Left lung (tissue), 10 donors: ENCODE results near the gene PHOSPHO1. TPM values are rescaled to one million over a fixed set of nuclear protein-coding genes. Genes with fewer than 3 reads are reported as not detected.

Experiments
- ATAC-seq: fragments of 200-7000 bp; cut with Tn5 transposase; one replicate; pipeline ENCODE4 v1.9.1; 2020; ENCODE audit warnings: moderate library complexity
- DNase-seq, 4 donors: peaks; one replicate each; pipeline ENCODE4 v3.0.0-alpha.2; 2013 to 2020
- H3K27ac ChIP-seq, 2 donors: fragments of 200-600 bp; sonication (generic) in 1 of 2; one replicate each; pipeline versions ENCODE4 v1.5.0 to v1.8.0; 2020 to 2021
- H3K27me3 ChIP-seq, 2 donors: fragments of 200-600 bp; sonication (generic) in 1 of 2; one replicate each; pipeline versions ENCODE4 v1.5.0 to v1.8.0; 2020 to 2021
- H3K36me3 ChIP-seq, 2 donors: fragments of 200-600 bp; sonication (generic) in 1 of 2; one replicate each; pipeline versions ENCODE4 v1.5.0 to v1.8.0; 2020 to 2021
- H3K4me1 ChIP-seq, 2 donors: fragments of 200-600 bp; one replicate each; pipeline ENCODE4 v1.8.0; 2021
- H3K4me3 ChIP-seq, 2 donors: fragments of 200-600 bp; sonication (generic) in 1 of 2; one replicate each; pipeline versions ENCODE4 v1.5.0 to v1.8.0; 2020 to 2021; ENCODE audit warnings: mild to moderate bottlenecking in 1 of 2
- H3K9me3 ChIP-seq, 2 donors: fragments of 200-600 bp; sonication (generic) in 1 of 2; one replicate each; pipeline versions ENCODE4 v1.5.0 to v1.8.0; 2020 to 2021
- intact Hi-C, 2 donors: fragments of 100-400 bp; cut with DNase I; formaldehyde crosslinking; loops; one replicate each; pipeline versions ENCODE4 v1.11.2 to v1.14.2; 2022
- polyA plus RNA-seq, 6 donors: library from polyadenylated mRNA; unstranded; fragments of 120-200 nt; gene quantifications; one replicate each; pipeline ENCODE4 v1.2.1, GENCODE V29; 2013; ENCODE audit not compliant: insufficient read length in 6 of 6
- total RNA-seq, 2 donors: library from RNA; stranded (reverse); fragmentation: NEBNext Ultra II Directional; extraction: Animal tissue kit (Norgen Biotek cat#: 25700); gene quantifications; one replicate each; pipeline ENCODE4 v1.2.1, GENCODE V29; 2021
- TF ChIP-seq, protein P1 (sequence below), 2 donors: fragments of 200-600 bp; sonication (generic) in 1 of 2; IDR thresholded peaks; one replicate each; pipeline versions ENCODE4 v1.5.0 to v1.8.0; 2021; ENCODE audit warnings: antibody characterized with exemption in 2 of 2
- donor health status: DM: no; HTN: yes; CAD: no.
- donor health status: DM: no; HTN: no; CAD: no.

The PHOSPHO1 gene
- total and polyA plus RNA-seq, 8 donors: 1.0 to 8.5 (median 2.6) TPM

DNA sequence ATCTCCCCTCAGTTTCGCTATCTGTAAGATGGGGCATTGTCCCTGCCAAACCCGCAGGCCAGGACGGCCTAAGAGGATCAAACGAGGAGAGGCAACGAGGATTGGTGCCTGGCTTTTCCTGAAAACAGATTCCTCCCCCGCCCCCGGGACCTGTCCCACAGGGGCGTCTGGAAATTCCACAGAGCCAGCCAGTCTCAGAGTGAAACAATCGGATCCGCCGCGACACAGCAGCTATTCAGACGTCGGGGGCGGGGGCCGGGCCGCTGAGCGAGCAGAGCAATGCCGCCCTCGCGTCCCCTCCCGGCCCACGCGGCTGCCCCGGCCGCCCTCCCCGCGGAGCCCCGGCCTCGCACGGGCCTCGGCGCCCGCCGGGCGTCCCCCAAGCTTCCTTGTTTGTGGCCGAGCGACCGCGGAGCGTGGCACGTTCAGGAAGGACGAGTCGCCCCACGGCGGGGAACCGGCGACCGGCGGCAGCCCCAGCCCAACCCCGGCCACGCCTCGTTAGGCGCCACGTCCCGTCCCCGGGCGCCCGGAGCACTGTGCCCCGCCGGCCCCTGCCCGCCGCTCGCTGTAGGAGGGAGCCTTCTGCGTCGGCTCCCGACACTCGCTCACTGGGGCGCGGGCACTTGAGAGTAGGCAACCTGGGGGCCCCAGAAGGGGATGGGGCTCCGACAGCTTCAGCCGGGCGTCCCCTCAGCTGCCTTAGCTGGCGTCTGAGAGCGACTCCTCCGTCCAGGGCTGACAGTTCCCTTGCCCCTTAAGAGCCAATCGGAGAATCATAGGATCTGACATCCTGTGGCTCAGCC lies 29.6 kb upstream of the PHOSPHO1 start:
- H3K9me3 ChIP-seq: no peaks in the 10 kb centered on the region
- intact Hi-C loops: no loop called here
- no peaks in the 10 kb centered on the region for H3K27me3 ChIP-seq
- ATAC-seq (peak; percentile 90), DNase-seq (peak; percentile 14 to 95 (median 56))
- TF ChIP-seq, protein P1, sequence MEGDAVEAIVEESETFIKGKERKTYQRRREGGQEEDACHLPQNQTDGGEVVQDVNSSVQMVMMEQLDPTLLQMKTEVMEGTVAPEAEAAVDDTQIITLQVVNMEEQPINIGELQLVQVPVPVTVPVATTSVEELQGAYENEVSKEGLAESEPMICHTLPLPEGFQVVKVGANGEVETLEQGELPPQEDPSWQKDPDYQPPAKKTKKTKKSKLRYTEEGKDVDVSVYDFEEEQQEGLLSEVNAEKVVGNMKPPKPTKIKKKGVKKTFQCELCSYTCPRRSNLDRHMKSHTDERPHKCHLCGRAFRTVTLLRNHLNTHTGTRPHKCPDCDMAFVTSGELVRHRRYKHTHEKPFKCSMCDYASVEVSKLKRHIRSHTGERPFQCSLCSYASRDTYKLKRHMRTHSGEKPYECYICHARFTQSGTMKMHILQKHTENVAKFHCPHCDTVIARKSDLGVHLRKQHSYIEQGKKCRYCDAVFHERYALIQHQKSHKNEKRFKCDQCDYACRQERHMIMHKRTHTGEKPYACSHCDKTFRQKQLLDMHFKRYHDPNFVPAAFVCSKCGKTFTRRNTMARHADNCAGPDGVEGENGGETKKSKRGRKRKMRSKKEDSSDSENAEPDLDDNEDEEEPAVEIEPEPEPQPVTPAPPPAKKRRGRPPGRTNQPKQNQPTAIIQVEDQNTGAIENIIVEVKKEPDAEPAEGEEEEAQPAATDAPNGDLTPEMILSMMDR (IDR thresholded peaks at IDR 0.05): no peak
- H3K4me1 ChIP-seq: peaks cover 0 to 17% of the 10 kb centered on the region in 2 donors
- H3K36me3 ChIP-seq: no peaks in the 10 kb centered on the region
- peak overlapping the region; percentile 31 to 53 for H3K4me3 ChIP-seq
- H3K27ac ChIP-seq: peak overlapping the region; percentile 83 to 94

DNA sequence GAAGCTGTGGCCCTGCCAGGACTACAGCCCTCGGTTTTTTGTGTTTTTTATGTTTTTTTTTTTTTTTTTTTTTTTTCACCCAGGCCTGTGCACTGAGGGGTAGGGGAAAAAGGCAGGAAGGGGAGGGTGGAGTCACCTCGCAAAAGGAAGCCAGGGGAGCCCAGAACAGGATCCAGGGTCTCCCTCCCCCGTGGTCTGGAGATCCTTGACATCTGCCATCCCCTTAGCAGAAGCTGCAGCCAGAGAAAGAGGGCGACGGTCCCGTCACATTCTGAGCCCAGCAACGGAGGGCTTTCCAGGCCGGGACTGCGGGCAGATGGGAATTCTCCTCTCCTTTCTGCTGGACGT lies 29.1 kb upstream of the PHOSPHO1 start:
- intact Hi-C loops: no loop called here
- no peaks in the 10 kb centered on the region for H3K27me3 ChIP-seq
- TF ChIP-seq, protein P1 (IDR thresholded peaks at IDR 0.05): no peak
- no peak for ATAC-seq
- H3K4me3 ChIP-seq: peak overlapping the region; percentile 31 to 53
- H3K36me3 ChIP-seq: no peaks in the 10 kb centered on the region
- H3K9me3 ChIP-seq: no peaks in the 10 kb centered on the region
- no peak for DNase-seq
- peaks cover 0 to 21% of the 10 kb centered on the region in 2 donors for H3K4me1 ChIP-seq
- peak overlapping the region; percentile 83 to 94 for H3K27ac ChIP-seq

DNA sequence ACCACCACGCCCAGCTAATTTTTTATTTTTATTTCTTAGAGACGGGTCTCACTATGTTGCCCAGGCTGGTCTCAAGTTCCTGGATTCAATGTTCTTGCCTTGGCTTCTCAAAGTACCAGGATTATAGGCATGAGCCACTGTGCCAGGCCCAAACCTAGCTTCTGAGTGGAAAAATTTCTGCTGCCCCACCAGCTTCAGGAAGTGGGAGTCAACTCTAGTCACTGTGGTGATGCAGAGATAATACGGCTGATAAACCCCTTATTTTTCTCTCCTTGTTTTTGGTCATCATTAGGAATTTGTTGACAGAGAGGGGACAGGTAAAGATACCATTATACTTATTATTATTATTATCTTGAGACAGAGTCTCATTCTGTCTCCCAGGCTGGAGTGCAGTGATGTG lies 27.8 kb upstream of the PHOSPHO1 start:
- H3K9me3 ChIP-seq: no peaks in the 10 kb centered on the region
- no peaks in the 10 kb centered on the region for H3K27me3 ChIP-seq
- no peak overlapping the region for H3K4me3 ChIP-seq
- peaks cover 0 to 21% of the 10 kb centered on the region in 2 donors for H3K4me1 ChIP-seq
- H3K36me3 ChIP-seq: no peaks in the 10 kb centered on the region
- intact Hi-C loops: no loop called here
- ATAC-seq: no peak
- no peak overlapping the region for H3K27ac ChIP-seq
- TF ChIP-seq, protein P1 (IDR thresholded peaks at IDR 0.05): no peak
- peak in 1 of 4 donors; percentile 1 for DNase-seq

DNA sequence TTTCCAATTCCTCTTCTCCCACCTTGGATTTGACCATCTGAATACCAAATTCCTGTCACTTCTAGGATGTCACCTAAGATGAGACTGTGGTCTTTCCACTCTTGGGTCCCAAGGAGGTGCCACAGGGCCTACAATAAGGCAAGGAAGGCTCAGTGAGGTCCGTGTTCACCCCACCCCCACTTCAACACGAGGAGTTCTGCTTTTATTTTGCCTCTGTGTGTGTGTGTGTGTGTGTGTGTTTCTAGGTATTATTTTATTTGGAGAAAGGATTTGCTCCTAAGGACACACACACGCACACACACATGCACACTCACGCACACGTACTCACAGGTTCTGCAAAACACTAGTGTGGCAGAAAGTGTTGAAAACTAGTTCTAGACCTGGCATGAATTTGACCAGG lies 24.5 kb upstream of the PHOSPHO1 start:
- TF ChIP-seq, protein P1 (IDR thresholded peaks at IDR 0.05): no peak

DNA sequence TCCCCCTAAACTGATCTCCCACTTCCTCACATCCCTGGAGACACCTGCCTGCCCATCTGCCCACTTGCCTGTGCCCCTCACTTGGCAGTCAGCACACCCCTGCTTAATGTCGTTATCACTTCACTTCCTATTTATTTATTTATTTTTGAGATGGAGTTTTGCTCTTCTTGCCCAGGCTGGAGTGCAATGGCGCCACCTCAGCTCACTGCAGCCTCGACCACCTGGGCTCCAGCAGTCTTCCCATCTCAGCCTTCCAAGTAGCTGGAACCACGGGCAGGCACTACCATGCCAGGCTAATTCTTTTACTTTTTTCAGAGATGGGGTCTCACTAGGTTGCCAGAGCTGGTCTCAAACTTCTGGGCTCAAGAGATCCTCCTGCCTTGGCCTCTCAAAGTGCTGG lies 23.5 kb upstream of the PHOSPHO1 start:
- Histone ChIP-seq H3K4me1 (peaks cover 0 to 26% of the 10 kb centered on the region in 2 donors), H3K27me3 (peaks cover 0 to 8% of the 10 kb centered on the region in 2 donors), H3K27ac (no peak overlapping the region), H3K9me3 (no peaks in the 10 kb centered on the region), H3K36me3 (no peaks in the 10 kb centered on the region), H3K4me3 (no peak overlapping the region)
- TF ChIP-seq, protein P1 (IDR thresholded peaks at IDR 0.05): no peak
- intact Hi-C loops: no loop called here
- no peak for ATAC-seq
- peak in 1 of 4 donors; percentile 35 for DNase-seq

More for the DNA sequence above, 24.5 kb upstream of the PHOSPHO1 start:
- no peak overlapping the region for H3K27ac ChIP-seq
- no peaks in the 10 kb centered on the region for H3K36me3 ChIP-seq
- no peaks in the 10 kb centered on the region for H3K27me3 ChIP-seq
- H3K9me3 ChIP-seq: no peaks in the 10 kb centered on the region
- ATAC-seq (no peak), DNase-seq (peak in 1 of 4 donors; percentile 10)
- H3K4me3 ChIP-seq: no peak overlapping the region
- peaks cover 0 to 34% of the 10 kb centered on the region in 2 donors for H3K4me1 ChIP-seq
- intact Hi-C loops: no loop called here
